ENCODE measurements around the gene FHOD3. TPM values are rescaled to one million over a fixed set of nuclear protein-coding genes. Genes with fewer than 3 reads are reported as not detected.

FHOD3 gene
- total and polyA plus RNA-seq, 2 donors (not counting 1 experiment from before 2014, with no cell fraction given) = not detected

GRCh38 chr18:36602620-36603019 is 305.1 kb downstream of the FHOD3 start:
- no peaks in the 10 kb centered on the region for H4K20me1 ChIP-seq (ENCODE audit: control insufficient read depth, insufficient read depth, low read length, poor library complexity, severe bottlenecking)
- no peak for ATAC-seq (ENCODE audit: low read depth)
- peaks cover 0 to 2% (median 0%) of the 10 kb centered on the region in 4 experiments for H3K27me3 ChIP-seq (replicated peaks in 1 of 4; ENCODE audit: control extremely low read depth in 1 of 4, control insufficient read depth in 3 of 4, insufficient read depth in 4 of 4, low read length in 3 of 4)
- TF ChIP-seq CTCF (IDR thresholded peaks at IDR 0.05) (no peak), EZH2 (IDR thresholded peaks at IDR 0.05; ENCODE audit: borderline replicate concordance, insufficient read depth, low read depth, low read length, poor library complexity, severe bottlenecking) (no peak)
- H2AFZ ChIP-seq (ENCODE audit: insufficient read depth, low read depth, low read length, poor library complexity, severe bottlenecking) = no peak overlapping the region
- Mint-ChIP-seq H3K4me1 (no peaks in the 10 kb centered on the region), H3K27ac (no peak overlapping the region), H3K9me3 (ENCODE audit: insufficient read depth) (no peaks in the 10 kb centered on the region), H3K27me3 (peaks cover 3% of the 10 kb centered on the region), H3K4me3 (no peak overlapping the region)
- POLR2A ChIA-PET = no interaction called here
- H3K9ac ChIP-seq (ENCODE audit: low read length) = no peak overlapping the region
- intact Hi-C loops (cut with micrococcal nuclease) = no loop called here
- no peak for DNase-seq
- H3K4me2 ChIP-seq (replicated peaks; ENCODE audit: low read depth, low read length, poor library complexity, severe bottlenecking) = no peak overlapping the region
- H3K4me1 ChIP-seq (ENCODE audit: control insufficient read depth in 2 of 2, insufficient read depth in 2 of 2, low read length in 2 of 2) = no peaks in the 10 kb centered on the region
- H3K79me2 ChIP-seq (ENCODE audit: control insufficient read depth, insufficient read depth, low read length) = no peaks in the 10 kb centered on the region
- no peak overlapping the region for H3K27ac ChIP-seq (ENCODE audit: low read length in 2 of 2)
- 93% methylated on average over 4 of the region's 4 CpGs for WGBS (ENCODE audit: insufficient coverage)
- no peak overlapping the region for H3K4me3 ChIP-seq (ENCODE audit: control extremely low read depth in 1 of 5, extremely low read depth in 1 of 5, insufficient read depth in 1 of 5, low read depth in 2 of 5, low read length in 4 of 5)
- CTCF ChIA-PET = no interaction called here
- H3K36me3 ChIP-seq (replicated peaks in 1 of 2; ENCODE audit: control extremely low read depth in 1 of 2, control insufficient read depth in 1 of 2, extremely low read depth in 1 of 2, insufficient read depth in 2 of 2, low read length in 1 of 2) = no peaks in the 10 kb centered on the region
- no peaks in the 10 kb centered on the region for H3K9me3 ChIP-seq (ENCODE audit: control extremely low read depth in 1 of 3, control insufficient read depth in 2 of 3, insufficient read depth in 1 of 3, low read length in 2 of 3)

GRCh38 chr18:36608107-36608506 is 310.6 kb downstream of the FHOD3 start:
- no CpG with 5 or more reads among the region's 3 CpGs for WGBS (ENCODE audit: insufficient coverage)
- CTCF ChIA-PET = no interaction called here

More at GRCh38 chr18:36608107-36608506, 310.6 kb downstream of the FHOD3 start:
- Histone ChIP-seq H3K4me1 (ENCODE audit: control insufficient read depth in 2 of 2, insufficient read depth in 2 of 2, low read length in 2 of 2) (no peaks in the 10 kb centered on the region), H3K36me3 (replicated peaks in 1 of 2; ENCODE audit: control extremely low read depth in 1 of 2, control insufficient read depth in 1 of 2, extremely low read depth in 1 of 2, insufficient read depth in 2 of 2, low read length in 1 of 2) (no peaks in the 10 kb centered on the region), H3K27me3 (replicated peaks in 1 of 4; ENCODE audit: control extremely low read depth in 1 of 4, control insufficient read depth in 3 of 4, insufficient read depth in 4 of 4, low read length in 3 of 4) (no peaks in the 10 kb centered on the region), H3K4me3 (ENCODE audit: control extremely low read depth in 1 of 5, extremely low read depth in 1 of 5, insufficient read depth in 1 of 5, low read depth in 2 of 5, low read length in 4 of 5) (no peak overlapping the region), H2AFZ (ENCODE audit: insufficient read depth, low read depth, low read length, poor library complexity, severe bottlenecking) (no peak overlapping the region), H3K27ac (ENCODE audit: low read length in 2 of 2) (no peak overlapping the region), H3K9me3 (ENCODE audit: control extremely low read depth in 1 of 3, control insufficient read depth in 2 of 3, insufficient read depth in 1 of 3, low read length in 2 of 3) (no peaks in the 10 kb centered on the region), H3K79me2 (ENCODE audit: control insufficient read depth, insufficient read depth, low read length) (no peaks in the 10 kb centered on the region), H3K4me2 (replicated peaks; ENCODE audit: low read depth, low read length, poor library complexity, severe bottlenecking) (no peak overlapping the region), H3K9ac (ENCODE audit: low read length) (no peak overlapping the region), H4K20me1 (ENCODE audit: control insufficient read depth, insufficient read depth, low read length, poor library complexity, severe bottlenecking) (no peaks in the 10 kb centered on the region)
- TF ChIP-seq EZH2 (IDR thresholded peaks at IDR 0.05; ENCODE audit: borderline replicate concordance, insufficient read depth, low read depth, low read length, poor library complexity, severe bottlenecking) (no peak), CTCF (IDR thresholded peaks at IDR 0.05) (no peak)
- Mint-ChIP-seq H3K27ac (no peak overlapping the region), H3K27me3 (peaks cover 3% of the 10 kb centered on the region), H3K4me3 (no peak overlapping the region), H3K9me3 (ENCODE audit: insufficient read depth) (no peaks in the 10 kb centered on the region), H3K4me1 (peaks cover 5% of the 10 kb centered on the region)
- no peak for DNase-seq
- POLR2A ChIA-PET = no interaction called here
- intact Hi-C loops (cut with micrococcal nuclease) = no loop called here
- ATAC-seq (ENCODE audit: low read depth) = no peak

All from B cell (primary cell).